Measurements from ENCODE around the gene BABAM2. TPM values are rescaled to one million over a fixed set of nuclear protein-coding genes. Genes with fewer than 3 reads are reported as not detected.

The BABAM2 gene
- total and polyA plus RNA-seq, 9 of the 15 experiments (the other 6 are each of a cell fraction or from before 2014, with no cell fraction given) = 10.9 to 37.4 (median 25.6) TPM

- H3K79me2 ChIP-seq (ENCODE audit: control insufficient read depth, insufficient read depth, low read length) = no peaks in the 10 kb centered on the region
- TF ChIP-seq ARHGAP35 (IDR thresholded peaks at IDR 0.05; ENCODE audit: partially characterized antibody) (no peak), ZNF644 (tag; IDR thresholded peaks at IDR 0.05; ENCODE audit: low read depth) (no peak)
- H3K27me3 ChIP-seq (ENCODE audit: control insufficient read depth in 2 of 2, insufficient read depth in 2 of 2, low read length in 2 of 2) = no peaks in the 10 kb centered on the region; a peak in 1 of 5 replicates
- WGBS (ENCODE audit: insufficient coverage, low coverage, missing lambda C conversion rate) = 53% methylated on average over 6 of the region's 6 CpGs
- H3K4me3 ChIP-seq = no peak overlapping the region
- no TSS peak for BruUV-seq (replicated peaks)
- ATAC-seq (no peak), DNase-seq (ENCODE audit: extremely low read depth in 1 of 4, low spot score in 3 of 4) (no peak), FAIRE-seq (no peak)
- peaks cover 0 to 8% of the 10 kb centered on the region in 2 experiments; a peak in 2 of 5 replicates for H3K4me1 ChIP-seq (replicated peaks in 1 of 2; ENCODE audit: control insufficient read depth in 2 of 2, insufficient read depth in 2 of 2, low read length in 2 of 2)
- in situ Hi-C loops (cut with MboI) = no loop called here
- intact Hi-C loops (cut with micrococcal nuclease) = no loop called here
- H4K20me1 ChIP-seq (replicated peaks; ENCODE audit: control insufficient read depth, insufficient read depth, low read length) = no peaks in the 10 kb centered on the region
- CTCF ChIA-PET (ENCODE audit: low intra/inter-chr PET ratio) = no interaction called here
- H2AFZ ChIP-seq (ENCODE audit: low read depth, low read length) = no peak overlapping the region
- no peak overlapping the region for H3K4me2 ChIP-seq (ENCODE audit: insufficient read depth, low read length)
- H3K9me3 ChIP-seq (replicated peaks; ENCODE audit: control insufficient read depth, insufficient read depth, low read depth, low read length) = no peaks in the 10 kb centered on the region
- no peak overlapping the region for H3K9ac ChIP-seq (ENCODE audit: insufficient read depth in 1 of 2, low read depth in 2 of 2, low read length in 2 of 2)
- POLR2A ChIA-PET = interaction anchor here (0.6 to 1.3 kb wide), 3 partner anchors 19 to 531 kb away, joined by 3 to 4 read pairs (median 3); no protein-coding TSS in a partner anchor
- H3K36me3 ChIP-seq (ENCODE audit: control insufficient read depth, insufficient read depth, low read length) = no peaks in the 10 kb centered on the region
- no peaks in the 10 kb centered on the region for H3K9me1 ChIP-seq (ENCODE audit: control insufficient read depth, insufficient read depth, low read length)
- no peak overlapping the region for H3K27ac ChIP-seq (ENCODE audit: extremely low read depth, low read depth, low read length)
These were observed 445.1 kb downstream of the BABAM2 start for GRCh38 chr2:28335666-28336065.

GRCh38 chr2:28336264-28336980 lies 445.9 kb downstream of the BABAM2 start:
- WGBS (ENCODE audit: insufficient coverage, low coverage, missing lambda C conversion rate) = 53% methylated on average over 12 of the region's 13 CpGs
- TF ChIP-seq DEAF1 (CRISPR knock-in tag; IDR thresholded peaks at IDR 0.05) (no peak), E2F3 (CRISPR knock-in tag; IDR thresholded peaks at IDR 0.05) (no peak), PHB2 (IDR thresholded peaks at IDR 0.05; ENCODE audit: low read depth) (no peak), ELF2 (CRISPR knock-in tag; IDR thresholded peaks at IDR 0.05) (no peak), ZNF589 (CRISPR knock-in tag; IDR thresholded peaks at IDR 0.05; ENCODE audit: low read depth) (no peak), ZNF197 (CRISPR knock-in tag; IDR thresholded peaks at IDR 0.05; ENCODE audit: low read depth) (no peak), ZNF23 (CRISPR knock-in tag; IDR thresholded peaks at IDR 0.05) (no peak), SMARCC2 (IDR thresholded peaks at IDR 0.05; ENCODE audit: low read depth) (no peak), MAFK (IDR thresholded peaks at IDR 0.05; ENCODE audit: low read length) (no peak), ZNF740 (CRISPR knock-in tag; IDR thresholded peaks at IDR 0.05) (no peak), ZNF740 (tag; IDR thresholded peaks at IDR 0.05) (no peak), XRCC3 (IDR thresholded peaks at IDR 0.05) (no peak)

More at GRCh38 chr2:28336264-28336980, 445.9 kb downstream of the BABAM2 start:
- Histone ChIP-seq H3K27me3 (ENCODE audit: control insufficient read depth in 2 of 2, insufficient read depth in 2 of 2, low read length in 2 of 2) (no peaks in the 10 kb centered on the region; a peak in 1 of 5 replicates), H3K9me1 (ENCODE audit: control insufficient read depth, insufficient read depth, low read length) (no peaks in the 10 kb centered on the region), H3K36me3 (ENCODE audit: control insufficient read depth, insufficient read depth, low read length) (no peaks in the 10 kb centered on the region), H4K20me1 (replicated peaks; ENCODE audit: control insufficient read depth, insufficient read depth, low read length) (no peaks in the 10 kb centered on the region), H3K9me3 (replicated peaks; ENCODE audit: control insufficient read depth, insufficient read depth, low read depth, low read length) (no peaks in the 10 kb centered on the region), H3K4me1 (replicated peaks in 1 of 2; ENCODE audit: control insufficient read depth in 2 of 2, insufficient read depth in 2 of 2, low read length in 2 of 2) (peaks cover 0 to 8% of the 10 kb centered on the region in 2 experiments; a peak in 2 of 5 replicates), H3K9ac (ENCODE audit: insufficient read depth in 1 of 2, low read depth in 2 of 2, low read length in 2 of 2) (peak overlapping the region in 1 of 2 experiments; percentile 10; a peak in 1 of 4 replicates), H3K4me2 (ENCODE audit: insufficient read depth, low read length) (no peak overlapping the region), H3K4me3 (no peak overlapping the region), H3K27ac (ENCODE audit: extremely low read depth, low read depth, low read length) (no peak overlapping the region), H3K79me2 (ENCODE audit: control insufficient read depth, insufficient read depth, low read length) (no peaks in the 10 kb centered on the region), H2AFZ (ENCODE audit: low read depth, low read length) (no peak overlapping the region)
- ATAC-seq (no peak), DNase-seq (ENCODE audit: extremely low read depth in 1 of 4, low spot score in 3 of 4) (no peak), FAIRE-seq (no peak)
- BruUV-seq (replicated peaks) = no TSS peak
- ChIA-PET CTCF (ENCODE audit: low intra/inter-chr PET ratio) (no interaction called here), POLR2A (interaction anchor here (0.5 to 1.3 kb wide), 6 partner anchors 18 to 926 kb away, joined by 3 to 4 read pairs (median 3); no protein-coding TSS in a partner anchor)
- in situ Hi-C loops (cut with MboI) (no loop called here), intact Hi-C loops (cut with micrococcal nuclease) (no loop called here)
